ENCODE results near the gene PRKCQ.
A peak's percentile ranks its signal among the peaks of the same experiment; 100 is the strongest.

PRKCQ gene

DNA sequence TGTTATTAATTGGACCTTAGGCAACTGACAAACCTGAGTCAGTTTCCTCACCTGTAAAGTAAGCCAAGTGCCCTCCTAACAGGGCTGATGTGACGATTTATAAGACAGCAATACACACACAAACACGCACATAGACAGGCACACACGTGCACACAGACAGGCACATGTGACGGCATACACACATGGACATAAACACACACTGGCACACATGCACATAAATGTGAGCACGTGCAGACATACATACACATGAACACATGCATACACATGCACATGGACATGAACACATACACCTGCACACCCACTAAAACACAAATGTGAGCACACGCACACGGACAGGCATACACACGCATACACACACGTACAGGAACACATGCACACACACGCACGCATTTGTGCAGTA is 148.9 kb downstream of the PRKCQ start:
- DNase-seq, result no peak

DNA sequence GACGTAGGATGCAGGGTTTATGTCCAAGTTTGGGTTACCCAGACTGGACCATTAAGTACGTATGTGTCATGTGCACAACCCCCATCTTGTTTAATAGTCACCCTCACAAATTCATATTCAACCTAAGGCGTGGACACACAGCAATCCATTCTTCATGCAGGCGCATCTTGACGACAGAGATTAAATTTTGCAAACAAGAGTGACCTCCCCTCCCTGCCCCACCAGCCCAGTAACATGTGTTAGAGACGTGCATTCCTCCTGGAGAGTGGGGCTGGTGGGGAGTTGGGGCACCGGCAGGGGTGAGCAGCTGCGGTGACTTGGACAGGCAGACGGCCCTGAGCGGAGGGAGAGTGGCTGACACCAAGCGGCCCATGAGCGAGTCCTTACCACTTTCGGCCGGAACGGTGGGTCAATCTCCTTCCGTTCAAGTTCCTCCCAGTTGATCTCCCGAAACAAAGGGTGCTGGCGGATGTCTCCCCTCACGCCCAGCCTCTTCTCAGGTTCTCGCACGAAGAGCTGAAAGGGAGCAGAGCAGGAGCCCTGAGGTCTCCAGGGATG is 149.6 kb downstream of the PRKCQ start:
- DNase-seq, result no peak

DNA sequence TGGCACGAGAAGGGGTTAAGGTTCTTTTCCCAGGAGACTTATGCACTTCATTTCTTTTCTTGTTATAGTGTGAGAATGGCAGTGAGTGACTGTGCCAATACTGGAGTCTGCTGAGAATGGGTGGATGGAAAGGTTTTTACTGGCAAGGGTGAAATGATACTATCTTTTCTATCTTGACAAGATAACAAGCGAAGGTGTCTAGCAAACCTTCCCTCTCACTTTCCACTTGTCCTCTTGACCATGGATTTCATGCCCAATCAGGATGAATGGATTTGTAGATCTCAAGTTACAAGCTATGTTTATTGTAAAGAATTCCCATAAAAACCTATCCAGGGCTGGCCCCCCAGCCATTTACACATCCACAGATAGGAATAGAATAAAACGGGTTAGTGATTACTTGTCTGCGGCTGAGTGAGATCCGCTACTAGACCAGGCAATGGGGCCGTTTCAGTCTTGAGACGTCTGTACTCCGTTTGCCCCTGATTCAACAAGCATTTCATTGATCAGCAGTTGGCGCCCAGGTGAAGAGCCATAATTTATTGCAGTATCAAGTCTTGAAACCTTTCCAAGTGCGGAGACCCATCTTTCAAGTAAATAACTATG is 152.6 kb downstream of the PRKCQ start:
- DNase-seq, result no peak

DNA sequence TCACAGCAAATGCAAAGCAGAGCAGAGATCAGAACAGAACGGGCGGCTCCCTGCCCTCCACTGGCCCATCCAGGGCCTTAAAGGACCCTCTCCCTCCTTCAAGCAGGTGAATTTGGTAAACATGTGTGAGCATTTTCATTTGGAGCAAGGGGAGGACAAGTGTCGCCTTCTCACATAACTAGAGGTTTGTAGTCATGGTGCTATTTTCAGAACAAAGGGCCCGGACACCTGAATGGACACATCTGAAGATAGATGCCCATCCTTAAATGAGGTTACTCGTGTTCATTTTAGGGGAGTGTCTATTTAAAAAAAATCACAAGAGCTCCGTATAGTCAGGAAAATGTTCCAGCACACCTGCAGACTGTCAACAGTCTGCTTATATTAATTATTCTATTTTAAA is 153.8 kb downstream of the PRKCQ start:
- DNase-seq, result no peak

DNA sequence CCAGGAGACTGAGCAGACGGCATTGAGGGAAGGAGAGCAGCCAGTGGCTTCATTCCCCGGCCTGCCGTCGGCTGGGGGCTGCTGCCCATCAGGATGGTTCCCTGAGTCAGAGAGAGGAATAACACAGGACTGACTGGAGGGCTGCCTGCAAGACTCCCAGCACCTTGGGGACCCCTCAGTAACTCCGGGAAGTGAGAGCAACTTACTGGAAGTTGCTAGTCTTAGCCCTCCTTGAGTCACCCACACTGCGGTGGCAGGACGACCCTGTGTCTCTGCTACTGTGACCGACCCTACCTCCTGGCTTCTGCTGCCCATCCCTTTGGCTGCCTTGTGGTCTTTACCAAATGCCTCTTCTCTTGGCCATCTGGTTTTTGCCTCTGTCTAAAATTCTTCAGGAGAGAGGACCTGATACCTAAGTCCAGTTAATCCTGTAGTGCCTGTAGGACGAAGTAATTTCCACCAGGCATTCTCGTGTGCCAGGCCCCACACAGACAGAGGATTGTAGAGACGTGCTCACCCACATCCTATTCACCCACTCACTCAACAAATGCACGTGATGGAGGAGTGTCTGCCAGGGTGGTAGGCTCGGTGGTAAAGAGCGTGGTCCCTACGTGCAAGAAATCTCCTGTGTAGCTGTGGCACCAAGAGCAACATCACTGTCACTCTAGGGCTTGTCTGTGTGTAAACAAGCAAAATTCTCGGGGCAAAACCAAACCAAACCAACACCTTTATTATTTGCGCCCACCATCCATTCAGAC is 156.5 kb downstream of the PRKCQ start:
- no peak for DNase-seq

DNA sequence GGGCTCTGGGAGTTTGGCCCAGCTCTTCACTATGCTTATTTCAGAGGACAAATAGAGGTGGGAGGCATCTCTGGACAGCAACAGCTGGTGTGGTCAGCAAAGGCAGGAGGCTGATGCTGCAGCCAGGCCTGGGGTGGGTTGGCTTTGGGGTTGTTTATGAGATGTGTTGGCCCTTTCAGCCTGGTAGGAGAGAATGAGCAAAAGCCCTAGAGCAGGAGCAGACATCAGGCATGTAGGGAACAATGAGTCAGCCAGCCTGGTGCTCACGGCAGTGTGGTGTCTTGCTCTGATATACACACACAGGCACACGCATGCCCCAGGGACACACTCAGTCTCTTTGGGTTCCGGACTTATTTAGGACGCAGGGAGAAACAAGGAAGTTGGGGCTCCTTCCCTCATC is 157.1 kb downstream of the PRKCQ start:
- DNase-seq, result no peak

DNA sequence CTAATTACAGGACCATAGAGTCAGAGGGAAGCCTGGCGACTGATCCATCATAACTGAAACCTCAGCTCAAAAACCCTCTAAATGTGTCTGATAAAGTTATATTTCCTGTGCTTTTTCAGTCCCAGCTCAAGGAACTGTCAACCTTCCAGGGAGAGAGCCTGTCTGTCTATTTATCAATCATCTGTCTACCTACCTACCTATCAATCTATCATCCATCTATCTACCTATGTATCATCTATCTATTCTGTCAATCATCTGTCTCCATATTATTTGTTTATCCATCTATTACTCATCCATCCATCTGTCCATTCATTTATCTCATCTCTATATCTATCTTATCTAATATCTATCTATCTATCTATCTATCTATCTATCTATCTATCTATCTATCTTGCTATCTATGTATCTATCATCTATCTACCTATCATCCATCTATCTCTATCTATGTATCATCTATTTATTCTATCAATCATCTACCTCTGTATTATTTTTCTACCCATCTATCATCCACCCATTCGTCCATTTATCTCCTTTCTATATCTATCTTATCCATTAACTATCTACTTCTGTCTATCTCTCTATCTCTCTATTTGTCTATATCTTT is 161.4 kb downstream of the PRKCQ start:
- DNase-seq, result no peak

DNA sequence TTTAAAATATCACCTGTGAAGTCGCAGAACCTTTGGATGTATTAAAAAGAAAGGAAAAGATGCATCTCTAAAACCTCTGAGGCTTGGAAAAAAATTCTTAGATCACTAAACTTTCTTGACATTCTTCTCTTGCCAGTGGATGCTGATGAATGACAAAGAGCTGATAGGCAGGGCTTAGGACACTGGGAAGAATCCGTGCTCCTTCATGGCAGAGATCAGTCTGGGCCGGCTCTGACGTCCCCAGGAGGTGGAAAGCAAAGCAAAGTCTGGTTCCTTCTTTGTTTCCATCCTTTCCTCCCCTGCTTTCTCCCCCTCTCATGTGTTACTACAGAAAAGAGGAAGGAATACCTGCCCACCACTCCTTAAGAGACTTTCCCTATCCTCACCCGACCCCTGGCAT is 161.9 kb downstream of the PRKCQ start:
- DNase-seq, result no peak

DNA sequence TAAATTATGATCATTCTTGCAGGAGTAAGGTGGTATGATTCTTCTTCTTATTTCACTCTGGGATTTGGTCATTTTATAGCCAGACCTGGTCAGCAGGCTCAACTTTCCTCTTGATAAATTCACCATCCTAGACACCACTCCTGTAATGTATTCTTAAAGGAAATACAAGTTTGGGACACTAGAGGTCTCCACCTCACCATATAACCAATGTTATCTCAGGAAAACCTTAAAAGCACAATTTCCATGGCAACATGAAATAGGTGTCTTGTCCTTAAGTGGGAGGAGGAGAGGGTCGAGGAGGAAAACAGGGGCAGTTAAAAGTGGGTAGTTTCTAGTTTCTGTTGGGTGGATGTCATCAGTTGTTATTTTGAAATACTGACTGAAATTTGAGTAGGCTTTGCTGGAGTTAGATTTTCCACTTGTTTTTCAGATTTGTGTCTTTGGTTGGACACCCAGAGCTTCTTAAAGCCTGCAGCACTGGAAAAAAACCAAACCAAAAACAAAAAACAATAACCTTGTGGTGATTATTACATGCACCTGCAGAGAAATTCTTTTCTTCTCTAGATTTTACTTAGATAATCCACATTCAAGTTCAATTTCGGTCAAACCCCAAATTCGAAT is 163.1 kb downstream of the PRKCQ start:
- DNase-seq, result no peak

DNA sequence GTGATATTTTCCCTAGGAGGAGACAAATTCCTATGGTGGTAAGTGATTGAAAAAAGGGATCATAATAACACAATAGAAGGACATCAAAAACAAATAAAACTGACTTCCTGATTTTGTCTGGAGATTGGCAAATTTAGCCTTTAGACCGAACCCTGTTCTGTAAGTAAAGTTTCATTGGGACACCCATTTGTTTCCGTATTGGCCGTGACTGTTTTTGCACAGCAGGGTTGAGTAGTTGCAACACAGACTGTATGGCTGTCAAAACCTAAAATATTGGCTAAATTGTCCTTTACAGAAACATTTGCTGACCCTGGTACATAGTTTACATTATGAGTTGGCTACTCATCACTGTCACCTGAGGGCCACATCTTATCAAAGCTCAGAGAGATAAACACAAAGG is 168.6 kb downstream of the PRKCQ start:
- DNase-seq, result no peak

DNA sequence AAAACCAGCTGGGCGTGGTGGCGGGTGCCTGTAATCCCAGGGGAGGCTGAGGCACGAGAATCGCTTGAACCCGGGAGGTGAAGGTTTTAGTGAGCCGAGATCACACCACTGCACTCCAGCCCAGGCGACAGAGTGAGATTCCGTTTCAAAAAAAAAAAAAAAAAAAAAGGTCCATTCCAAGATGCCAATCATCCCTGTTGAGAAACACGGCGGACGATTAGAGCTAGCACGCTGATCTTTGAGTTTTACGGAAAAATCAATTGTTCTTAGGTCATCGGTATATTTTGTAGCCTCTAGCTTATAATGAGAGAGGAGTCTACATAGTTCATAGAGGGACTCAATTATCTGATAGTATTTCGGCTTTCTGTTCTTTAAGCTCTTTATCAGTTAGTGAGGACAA is 169.2 kb downstream of the PRKCQ start:
- no peak for DNase-seq

DNA sequence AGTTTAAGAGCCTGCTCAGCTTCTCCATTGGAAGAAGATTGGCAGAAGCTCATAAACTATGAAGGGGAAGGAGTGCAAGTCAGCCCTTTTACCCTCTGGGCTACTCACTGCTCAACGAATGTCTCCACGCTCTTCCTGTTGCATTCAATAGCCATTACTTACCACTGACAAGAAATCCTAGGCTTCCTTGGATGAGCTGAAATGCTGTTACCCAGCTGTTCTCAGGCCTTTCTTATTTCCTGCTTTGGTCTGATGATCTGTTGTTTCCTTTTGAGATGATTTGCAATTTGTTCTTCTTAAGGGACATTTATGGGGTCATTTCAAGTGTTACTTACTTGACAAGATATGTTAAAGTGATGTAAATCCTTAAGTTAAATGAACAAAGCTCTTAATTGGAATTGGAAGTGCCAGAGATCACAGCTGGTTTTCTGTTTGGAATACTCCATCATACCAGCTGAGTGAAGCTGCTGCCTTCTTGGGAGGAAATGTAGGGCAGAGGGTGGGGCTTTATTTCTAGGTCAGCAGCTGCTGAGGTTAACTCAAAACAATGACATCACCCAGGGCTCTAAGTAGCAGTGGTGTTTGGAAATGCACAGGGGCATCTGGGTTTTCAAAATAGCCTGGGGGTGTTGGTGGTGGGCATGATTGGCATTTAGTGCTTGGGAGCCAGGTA is 170.0 kb downstream of the PRKCQ start:
- no peak for DNase-seq

DNA sequence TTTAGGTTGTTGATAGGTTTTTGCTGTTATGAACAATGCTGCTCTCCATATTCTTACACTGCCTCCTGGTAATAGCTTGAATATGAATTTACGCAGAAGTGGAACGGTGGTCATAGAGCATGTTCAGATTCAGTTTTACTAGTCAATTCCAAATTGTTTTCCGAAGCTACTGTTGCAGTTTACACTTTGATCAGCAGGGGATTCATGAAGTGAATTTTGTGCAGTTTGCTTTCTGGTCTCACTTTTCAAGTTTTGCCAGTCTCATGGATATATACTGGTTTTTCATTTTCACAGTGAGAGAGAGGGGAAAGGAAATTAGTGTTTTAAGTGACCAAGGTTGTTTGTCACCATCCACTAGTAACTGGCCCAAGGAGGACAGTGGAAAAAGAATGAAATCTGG is 171.3 kb downstream of the PRKCQ start:
- no peak for DNase-seq

DNA sequence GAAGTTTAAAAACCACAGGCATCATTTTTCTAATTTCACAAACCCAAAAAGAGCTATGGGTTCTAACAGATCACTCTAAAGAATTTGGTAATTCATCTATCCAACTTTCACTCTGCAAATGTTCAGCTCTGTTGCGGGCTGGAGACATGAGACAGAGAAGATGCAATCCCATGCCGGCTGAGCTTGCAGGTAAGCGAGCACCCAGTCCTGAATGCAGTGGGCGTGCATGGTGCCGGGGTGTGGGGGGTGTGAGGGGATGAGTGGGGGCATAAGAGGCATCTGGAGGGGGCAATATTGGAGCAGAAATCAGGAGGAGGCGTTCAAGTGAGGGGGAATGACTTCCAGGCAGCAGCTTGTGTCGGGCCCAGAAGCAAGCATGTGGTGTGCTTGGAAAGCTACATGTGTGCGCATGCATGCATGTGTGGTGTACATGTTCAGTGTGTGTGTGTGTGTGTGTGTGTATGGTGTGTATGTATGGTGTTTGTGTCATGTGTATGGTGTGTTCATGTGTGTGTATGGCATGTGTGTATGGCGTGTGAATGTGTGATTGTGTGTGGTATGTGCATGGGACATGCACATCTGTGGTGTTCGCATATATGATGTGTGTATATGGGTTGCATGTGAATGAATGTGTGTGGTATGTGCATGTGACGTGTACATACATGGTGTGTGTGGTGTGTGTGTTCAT is 172.9 kb downstream of the PRKCQ start:
- DNase-seq, result no peak

DNA sequence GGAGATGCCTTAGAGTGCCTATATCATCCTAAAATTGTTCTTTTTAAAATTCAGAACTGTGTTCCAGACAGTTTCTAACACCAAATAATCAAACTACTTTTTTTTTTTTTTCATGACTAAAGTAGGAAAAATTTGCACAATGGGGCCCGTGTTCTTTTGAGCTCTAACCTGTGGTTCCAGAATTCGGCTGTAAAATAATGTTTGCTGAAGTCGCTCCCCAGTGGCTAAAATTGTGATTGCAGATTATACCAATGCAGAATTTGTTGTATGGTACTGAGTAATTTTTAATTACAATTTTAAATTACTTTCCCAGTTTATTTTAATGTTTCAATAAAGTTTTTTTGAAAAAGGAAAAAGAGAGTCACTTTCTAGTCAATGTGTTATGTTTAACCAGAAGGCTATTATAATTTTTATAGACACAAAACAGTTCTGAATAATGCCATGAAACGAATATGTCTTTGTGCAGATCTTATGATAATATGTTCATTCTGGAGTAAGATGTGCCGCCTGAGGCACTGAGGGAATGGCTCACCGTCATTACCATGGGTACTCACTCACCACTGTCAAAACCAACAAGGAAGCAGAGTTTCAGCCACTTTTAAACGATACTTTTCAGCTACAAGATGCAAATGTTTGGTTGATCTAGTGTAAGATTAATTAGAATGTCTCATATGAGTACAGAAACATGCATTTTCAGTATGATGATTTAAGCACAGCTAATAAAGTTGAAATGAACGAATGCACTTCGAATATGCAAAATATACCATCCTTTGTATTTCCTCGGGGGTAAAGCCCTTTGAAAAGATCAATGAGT is 173.6 kb downstream of the PRKCQ start:
- no peak for DNase-seq

DNA sequence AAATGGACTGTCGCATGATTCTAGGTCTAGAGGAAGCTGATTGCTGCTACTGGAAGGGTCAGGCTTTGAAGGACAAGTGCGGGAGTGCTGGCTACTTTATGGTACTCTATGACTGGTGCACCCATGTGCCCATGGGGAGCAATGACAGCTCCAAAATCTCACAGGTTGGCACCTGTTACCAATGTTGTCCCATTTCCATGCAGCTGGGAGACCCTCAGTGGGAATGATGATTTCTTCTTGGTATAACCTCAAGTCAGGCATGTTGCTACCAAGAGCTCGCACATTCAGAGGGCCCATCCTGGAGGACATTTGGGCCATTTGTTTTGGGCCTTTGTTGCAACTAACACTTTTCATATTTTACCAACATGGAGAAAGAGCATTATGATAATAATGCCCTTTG is 174.4 kb downstream of the PRKCQ start:
- DNase-seq, result no peak

DNA sequence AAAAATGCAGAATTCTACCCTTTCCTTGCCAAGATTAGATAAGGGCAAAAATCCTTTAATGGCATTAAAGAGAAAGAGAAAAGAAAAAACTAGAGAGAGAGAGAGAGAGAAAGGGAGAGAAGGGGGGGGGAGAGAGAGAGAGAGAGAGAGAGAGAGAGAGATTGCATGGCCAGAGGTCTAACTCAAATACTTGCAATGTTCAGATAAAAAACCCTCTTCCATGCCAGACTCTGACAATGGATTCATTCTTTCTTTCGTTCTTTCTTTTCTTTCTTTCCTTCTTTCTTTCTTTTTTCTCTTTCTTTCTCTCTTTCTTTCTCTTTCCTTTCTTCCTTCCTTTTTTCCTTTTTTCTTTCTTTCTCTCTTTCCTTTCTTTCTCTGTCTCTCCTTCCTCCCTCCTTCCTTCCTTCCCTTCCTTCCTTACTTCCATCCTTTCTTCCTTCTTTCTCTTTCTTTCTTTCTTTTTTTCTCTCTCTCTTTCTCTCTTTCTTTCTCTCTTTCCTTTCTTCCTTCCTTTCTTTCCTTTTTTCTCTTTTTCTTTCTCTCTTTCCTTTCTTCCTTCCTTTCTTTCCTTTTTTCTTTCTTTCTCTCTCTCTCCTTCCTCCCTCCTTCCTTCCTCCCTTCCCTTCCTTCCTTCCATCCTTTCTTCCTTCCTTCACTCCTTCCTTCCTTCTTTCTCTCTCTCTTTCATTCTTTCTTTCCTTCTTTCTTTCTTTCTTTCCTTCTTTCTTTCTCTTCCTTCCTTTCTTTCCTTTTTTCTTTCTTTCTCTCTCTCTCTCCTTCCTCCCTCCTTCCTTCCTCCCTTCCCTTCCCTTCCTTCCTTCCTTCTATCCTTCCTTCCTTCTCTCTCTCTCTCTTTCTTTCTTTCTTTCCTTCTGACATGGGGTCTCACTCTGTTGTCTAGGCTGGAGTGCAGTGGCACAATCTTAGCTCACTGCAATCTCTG is 175.7 kb downstream of the PRKCQ start:
- DNase-seq, result no peak

DNA sequence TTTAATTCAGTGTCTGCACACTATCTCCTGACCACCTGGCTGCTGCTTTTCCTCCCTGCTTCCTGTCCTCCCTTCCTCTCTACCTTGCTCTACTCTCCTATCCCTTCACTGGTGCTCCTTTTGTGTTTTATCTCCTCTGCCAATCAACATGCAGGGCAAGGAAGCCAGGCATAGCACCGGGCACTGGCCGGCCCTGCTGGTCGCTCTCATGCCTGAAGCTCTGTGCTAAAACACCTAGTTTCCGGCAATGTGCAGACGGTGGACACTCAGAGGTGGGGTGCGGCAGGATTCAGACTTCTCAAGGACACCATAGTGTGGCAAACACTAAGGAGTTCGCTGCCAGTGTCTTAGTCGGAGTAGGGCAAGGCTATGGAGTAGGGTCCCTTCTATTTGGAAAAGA is 177.1 kb downstream of the PRKCQ start:
- DNase-seq, result no peak

DNA sequence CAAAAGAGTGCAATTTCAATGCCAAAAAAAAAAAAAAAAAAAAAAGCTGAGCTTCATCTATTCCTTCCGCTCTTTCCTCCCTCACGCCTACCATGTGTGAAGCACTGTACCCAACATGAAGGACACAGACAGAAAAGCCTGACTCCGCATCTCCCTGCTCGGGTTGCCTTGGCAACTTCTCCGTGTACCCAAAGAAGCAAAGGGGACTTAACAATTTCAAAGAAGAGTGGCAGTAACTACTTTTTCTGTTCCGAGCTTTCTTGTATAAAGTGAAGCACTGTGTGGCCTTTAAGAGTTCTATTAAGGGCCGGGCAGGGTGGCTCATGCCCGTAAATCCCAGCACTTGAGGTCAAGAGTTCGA is 177.7 kb downstream of the PRKCQ start:
- no peak for DNase-seq

DNA sequence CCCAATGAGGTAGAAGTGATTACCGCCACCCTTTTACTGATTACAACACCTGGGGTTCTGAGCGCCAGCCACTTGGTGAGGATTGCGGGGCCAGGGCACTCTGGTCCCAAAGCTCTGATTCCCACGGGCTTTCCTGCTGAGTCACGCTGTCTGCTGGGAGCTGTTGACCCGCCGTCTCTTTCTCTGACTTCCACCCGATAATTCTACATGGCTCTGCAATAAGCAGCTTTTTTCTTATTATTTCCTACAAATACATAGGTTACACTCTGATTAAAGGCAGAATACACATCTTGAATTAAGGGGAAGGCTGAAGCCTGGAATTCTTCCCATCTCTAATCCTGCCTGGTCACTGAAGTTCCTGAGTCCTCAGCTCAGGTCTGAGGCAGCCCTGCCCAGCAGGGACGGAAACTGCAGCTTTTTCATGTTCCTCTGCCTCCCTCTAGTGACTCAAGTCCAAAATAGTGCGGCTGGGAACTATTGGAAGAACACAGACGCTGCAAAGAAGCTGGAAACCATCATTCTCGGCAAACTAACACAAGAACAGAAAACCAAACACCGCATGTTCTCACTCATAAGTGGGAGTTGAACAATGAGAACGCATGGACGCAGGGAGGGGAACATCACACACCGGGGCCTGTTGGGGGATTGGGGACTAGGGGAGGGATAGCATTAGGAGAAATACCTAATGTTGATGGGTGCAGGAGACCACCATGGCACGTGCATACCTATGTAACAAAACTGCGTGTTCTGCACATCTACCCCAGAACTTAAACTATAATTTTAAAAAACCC is 178.3 kb downstream of the PRKCQ start:
- peak; percentile 85 for DNase-seq
